CD14-positive monocyte (primary cell): ENCODE results near the gene ANTXRL. TPM values are rescaled to one million over a fixed set of nuclear protein-coding genes. Genes with fewer than 3 reads are reported as not detected.

Experiments used
- DNase-seq, 3 donors: peaks; one replicate each; pipeline ENCODE4 v3.0.0-alpha.2; 2011 to 2022
- H2AFZ ChIP-seq: 2 replicates; pipeline ENCODE4 v1.6.0; 2012; ENCODE audit warnings: mild to moderate bottlenecking, low read depth, low read length, inconsistent platforms; ENCODE audit not compliant: insufficient read depth, poor library complexity, severe bottlenecking
- H3K27ac ChIP-seq, 2 donors: 1 replicate in 1 of 2; 2 replicates in 1 of 2; pipeline ENCODE4 v1.5.1; 2012 to 2013; ENCODE audit warnings: low read length in 2 of 2, control low read depth in 1 of 2, inconsistent platforms in 1 of 2, low read depth in 1 of 2, mild to moderate bottlenecking in 1 of 2
- H3K27me3 ChIP-seq, 2 donors: one replicate each; pipeline versions ENCODE4 v1.6.0 to v1.6.1; 2011 to 2013; ENCODE audit warnings: low read length in 2 of 2; ENCODE audit not compliant: control insufficient read depth in 2 of 2, insufficient read depth in 2 of 2
- H3K36me3 ChIP-seq, 2 donors: replicated peaks in 1 of 2; 1 replicate in 1 of 2; 2 replicates in 1 of 2; pipeline versions ENCODE4 v1.5.1 to v1.6.1; 2012 to 2013; ENCODE audit warnings: low read length in 2 of 2, control low read depth in 1 of 2, inconsistent platforms in 1 of 2, mild to moderate bottlenecking in 1 of 2; ENCODE audit not compliant: insufficient read depth in 2 of 2, control insufficient read depth in 1 of 2
- H3K4me1 ChIP-seq, 2 donors: 1 replicate in 1 of 2; 2 replicates in 1 of 2; pipeline versions ENCODE4 v1.5.1 to v1.6.1; 2012 to 2013; ENCODE audit warnings: low read length in 2 of 2, control low read depth in 1 of 2, inconsistent platforms in 1 of 2, mild to moderate bottlenecking in 1 of 2, moderate library complexity in 1 of 2; ENCODE audit not compliant: insufficient read depth in 2 of 2, control insufficient read depth in 1 of 2
- H3K4me2 ChIP-seq: replicated peaks from 2 replicates; pipeline ENCODE3; 2012; ENCODE audit warnings: low read length, moderate library complexity, mild to moderate bottlenecking; ENCODE audit not compliant: poor library complexity, severe bottlenecking; ENCODE audit errors: extremely low read depth
- H3K4me3 ChIP-seq, 3 experiments: fragments of 200-600 bp in 1 of 3; sonication (generic) in 1 of 3; replicated peaks in 1 of 3; 1 replicate in 2 of 3; 2 replicates in 1 of 3; pipeline ENCODE4 v1.5.1; 2011 to 2013; ENCODE audit warnings: low read length in 3 of 3, mild to moderate bottlenecking in 3 of 3, control low read depth in 2 of 3, low read depth in 2 of 3, inconsistent platforms in 1 of 3, moderate library complexity in 1 of 3
- H3K79me2 ChIP-seq: 2 replicates; pipeline ENCODE4 v1.6.0; 2012; ENCODE audit warnings: mild to moderate bottlenecking, control low read depth, inconsistent platforms, low read length, moderate library complexity; ENCODE audit not compliant: insufficient read depth
- H3K9ac ChIP-seq: 2 replicates; pipeline ENCODE4 v1.6.0; 2017; ENCODE audit warnings: low read length, mild to moderate bottlenecking; ENCODE audit not compliant: insufficient read depth, poor library complexity, severe bottlenecking
- H3K9me3 ChIP-seq, 2 donors: replicated peaks in 1 of 2; 1 replicate in 1 of 2; 2 replicates in 1 of 2; pipeline versions ENCODE4 v1.5.1 to v1.6.1; 2012 to 2013; ENCODE audit warnings: low read length in 2 of 2, control low read depth in 1 of 2; ENCODE audit not compliant: control insufficient read depth in 1 of 2, insufficient read depth in 1 of 2
- H4K20me1 ChIP-seq: 2 replicates; pipeline ENCODE4 v1.6.0; 2012; ENCODE audit warnings: mild to moderate bottlenecking, low read length, control low read depth, moderate library complexity; ENCODE audit not compliant: insufficient read depth
- H3K27ac Mint-ChIP-seq, 7 donors: one replicate each; pipeline ENCODE4 v1.8.0; 2020; ENCODE audit warnings: mild to moderate bottlenecking in 7 of 7, mixed read lengths in 7 of 7, moderate library complexity in 6 of 7, inconsistent platforms in 2 of 7
- H3K27me3 Mint-ChIP-seq, 3 donors: one replicate each; pipeline ENCODE4 v1.8.0; 2021 to 2022; ENCODE audit warnings: low read depth in 3 of 3, mild to moderate bottlenecking in 3 of 3, mixed read lengths in 3 of 3, moderate library complexity in 3 of 3, inconsistent platforms in 1 of 3
- H3K36me3 Mint-ChIP-seq, 2 donors: one replicate each; pipeline ENCODE4 v1.8.0; 2020; ENCODE audit warnings: mixed read lengths in 2 of 2, inconsistent platforms in 1 of 2, mild to moderate bottlenecking in 1 of 2
- H3K4me1 Mint-ChIP-seq: one replicate; pipeline ENCODE4 v1.8.0; 2020; ENCODE audit warnings: mild to moderate bottlenecking, mixed read lengths
- H3K4me3 Mint-ChIP-seq, 2 donors: one replicate each; pipeline ENCODE4 v1.8.0; 2020; ENCODE audit warnings: mild to moderate bottlenecking in 2 of 2, mixed read lengths in 2 of 2, moderate library complexity in 1 of 2
- H3K9me3 Mint-ChIP-seq, 7 donors: one replicate each; pipeline ENCODE4 v1.8.0; 2020 to 2022; ENCODE audit warnings: mixed read lengths in 7 of 7, mild to moderate bottlenecking in 6 of 7, moderate library complexity in 6 of 7, inconsistent platforms in 2 of 7
- WGBS: methylation state at CpG from one replicate; pipeline ENCODE4 v1.1.5; 2013; ENCODE audit warnings: missing lambda C conversion rate; ENCODE audit not compliant: insufficient coverage; 5-methylcytosine and 5-hydroxymethylcytosine counted together
- intact Hi-C, 2 donors: fragments of 100-400 bp; cut with micrococcal nuclease; formaldehyde crosslinking; loops; one replicate each; pipeline versions ENCODE4 v1.15.0 to v1.15.1; 2023
- polyA plus RNA-seq, 3 donors: library from polyadenylated mRNA; depleted of rRNA in 1 of 3; unstranded in 2 of 3; stranded (reverse) in 1 of 3; fragments of 300-500 nt in 2 of 3; fragments of >200 nt in 1 of 3; fragmentation: Illumina TruSeq in 2 of 3; gene quantifications; 1 replicate in 2 of 3; 2 replicates in 1 of 3; pipeline ENCODE4 v1.2.3, GENCODE V29; 2012 to 2021
- TF ChIP-seq, protein P1 (sequence below): fragments of 200-600 bp; IDR thresholded peaks from one replicate; pipeline ENCODE4 v1.8.0; 2022; ENCODE audit warnings: antibody characterized with exemption, mild to moderate bottlenecking

ANTXRL gene
- polyA plus RNA-seq, 3 donors: not detected

DNA sequence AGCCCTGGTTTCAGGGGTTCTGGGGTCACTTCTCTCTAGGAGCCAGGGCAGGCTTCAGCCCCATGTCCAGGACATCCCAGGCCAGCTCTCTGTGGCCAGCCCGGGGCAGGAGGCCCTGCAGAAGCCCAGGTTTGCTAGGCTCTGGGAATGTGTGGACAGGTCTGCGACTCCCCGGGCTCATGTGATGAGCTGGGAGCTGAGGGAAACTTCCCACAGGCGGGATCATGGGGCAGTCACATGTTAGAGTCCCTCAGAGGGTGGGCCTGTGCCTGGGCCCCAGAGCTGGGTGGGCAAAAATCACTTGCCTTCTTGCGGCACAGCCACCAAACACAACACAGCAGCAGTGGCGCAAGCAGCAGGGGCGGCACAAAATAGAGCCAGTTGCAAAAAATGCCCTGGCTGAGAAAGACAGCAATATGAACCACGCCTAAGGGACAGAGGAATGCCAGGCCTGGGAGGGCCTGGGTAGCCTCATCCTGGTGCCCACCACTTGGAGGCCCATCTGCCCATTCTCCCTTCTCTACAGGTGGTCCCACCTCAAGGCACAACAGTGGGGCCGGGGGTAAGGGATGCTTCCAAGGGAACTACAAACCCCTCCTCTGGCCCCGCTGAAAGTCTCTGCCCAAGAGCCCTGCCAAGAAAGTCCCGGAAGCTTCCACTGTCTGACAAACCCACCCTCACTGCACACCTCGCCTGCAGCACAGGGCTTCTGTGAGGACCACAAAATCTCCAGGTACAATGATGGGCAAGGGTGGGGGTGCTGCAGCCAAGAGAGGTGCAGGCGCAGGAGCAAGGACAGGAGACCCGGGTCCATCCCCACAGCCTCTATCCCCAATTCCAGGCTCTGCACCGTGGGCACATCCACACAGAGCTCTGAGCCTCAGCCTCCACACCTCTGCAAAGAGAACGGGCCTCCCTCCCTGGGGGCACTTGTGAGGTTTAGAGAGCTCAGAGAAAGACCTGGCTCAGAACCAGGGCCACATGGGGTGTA is 34.6 kb upstream of the ANTXRL start:
- Histone ChIP-seq H3K79me2 (no peaks in the 10 kb centered on the region), H3K4me2 (no peak overlapping the region), H3K9ac (no peak overlapping the region), H3K4me1 (peaks cover 4 to 6% of the 10 kb centered on the region in 2 donors), H2AFZ (no peak overlapping the region), H4K20me1 (no peaks in the 10 kb centered on the region), H3K9me3 (no peaks in the 10 kb centered on the region), H3K27me3 (no peaks in the 10 kb centered on the region), H3K36me3 (no peaks in the 10 kb centered on the region), H3K4me3 (no peak overlapping the region), H3K27ac (no peak overlapping the region)
- WGBS: 89% methylated on average over 8 of the region's 16 CpGs
- H3K27ac Mint-ChIP-seq: no peak overlapping the region
- TF ChIP-seq, protein P1, sequence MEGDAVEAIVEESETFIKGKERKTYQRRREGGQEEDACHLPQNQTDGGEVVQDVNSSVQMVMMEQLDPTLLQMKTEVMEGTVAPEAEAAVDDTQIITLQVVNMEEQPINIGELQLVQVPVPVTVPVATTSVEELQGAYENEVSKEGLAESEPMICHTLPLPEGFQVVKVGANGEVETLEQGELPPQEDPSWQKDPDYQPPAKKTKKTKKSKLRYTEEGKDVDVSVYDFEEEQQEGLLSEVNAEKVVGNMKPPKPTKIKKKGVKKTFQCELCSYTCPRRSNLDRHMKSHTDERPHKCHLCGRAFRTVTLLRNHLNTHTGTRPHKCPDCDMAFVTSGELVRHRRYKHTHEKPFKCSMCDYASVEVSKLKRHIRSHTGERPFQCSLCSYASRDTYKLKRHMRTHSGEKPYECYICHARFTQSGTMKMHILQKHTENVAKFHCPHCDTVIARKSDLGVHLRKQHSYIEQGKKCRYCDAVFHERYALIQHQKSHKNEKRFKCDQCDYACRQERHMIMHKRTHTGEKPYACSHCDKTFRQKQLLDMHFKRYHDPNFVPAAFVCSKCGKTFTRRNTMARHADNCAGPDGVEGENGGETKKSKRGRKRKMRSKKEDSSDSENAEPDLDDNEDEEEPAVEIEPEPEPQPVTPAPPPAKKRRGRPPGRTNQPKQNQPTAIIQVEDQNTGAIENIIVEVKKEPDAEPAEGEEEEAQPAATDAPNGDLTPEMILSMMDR: no peak
- no peak for DNase-seq
- intact Hi-C loops: no loop called here
- H3K36me3 Mint-ChIP-seq: no peaks in the 10 kb centered on the region
- H3K9me3 Mint-ChIP-seq: no peaks in the 10 kb centered on the region
- no peak overlapping the region for H3K4me3 Mint-ChIP-seq
- H3K27me3 Mint-ChIP-seq: no peaks in the 10 kb centered on the region
- peaks cover 6% of the 10 kb centered on the region for H3K4me1 Mint-ChIP-seq

DNA sequence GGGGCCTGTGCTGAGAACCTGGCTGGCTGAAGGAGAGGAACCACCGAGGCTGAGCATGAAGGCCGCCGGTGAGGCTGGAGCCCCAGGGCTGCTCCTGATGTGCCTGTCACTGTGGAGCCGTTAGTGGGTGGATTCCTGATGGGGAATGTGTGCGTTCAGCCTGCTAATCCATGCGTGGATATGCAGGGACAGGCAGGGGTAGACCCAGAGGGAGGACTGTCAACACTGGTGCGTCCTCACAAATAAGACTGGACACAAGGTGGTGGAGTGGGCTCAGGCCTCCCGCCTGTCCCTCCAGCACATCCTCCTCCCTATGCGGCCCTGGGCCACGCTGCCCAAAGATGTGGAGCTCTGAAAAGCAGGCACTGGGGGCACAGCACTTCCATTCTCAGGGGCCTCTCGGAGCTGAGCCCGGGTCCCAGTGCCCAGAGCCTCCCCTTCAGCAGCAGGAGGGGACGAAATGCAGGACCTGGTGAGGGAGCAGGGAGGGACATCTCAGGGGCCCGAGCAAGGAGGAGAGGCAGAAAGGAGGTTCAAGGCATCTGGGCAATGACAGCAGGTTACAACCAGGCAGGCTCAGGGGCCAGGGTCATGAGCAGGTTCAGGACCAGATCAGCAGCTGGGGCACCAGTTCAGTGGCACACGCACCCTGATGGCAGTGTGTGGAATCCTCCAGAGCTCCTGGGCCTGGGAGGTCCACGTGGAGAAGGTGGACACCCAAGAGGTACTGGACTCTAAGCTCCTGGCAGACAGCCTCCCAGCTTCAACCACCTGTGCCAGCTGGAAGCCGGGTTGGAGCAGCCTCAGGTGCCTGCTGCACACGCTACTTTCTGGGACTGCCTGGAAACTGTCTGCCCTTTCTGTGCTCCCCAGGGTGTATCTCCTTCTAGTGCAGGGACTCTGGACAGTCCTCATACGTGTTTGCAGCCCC is 33.5 kb upstream of the ANTXRL start:
- no peak overlapping the region for H3K4me3 ChIP-seq
- no peaks in the 10 kb centered on the region for H3K36me3 Mint-ChIP-seq
- peaks cover 4 to 6% of the 10 kb centered on the region in 2 donors for H3K4me1 ChIP-seq
- no peak overlapping the region for H3K27ac ChIP-seq
- H3K4me2 ChIP-seq: no peak overlapping the region
- no peak overlapping the region for H3K9ac ChIP-seq
- H3K79me2 ChIP-seq: no peaks in the 10 kb centered on the region
- no peaks in the 10 kb centered on the region for H3K27me3 Mint-ChIP-seq
- H3K9me3 Mint-ChIP-seq: no peaks in the 10 kb centered on the region
- TF ChIP-seq, protein P1: no peak
- no peak overlapping the region for H2AFZ ChIP-seq
- H3K4me3 Mint-ChIP-seq: no peak overlapping the region
- intact Hi-C loops: no loop called here
- no peaks in the 10 kb centered on the region for H4K20me1 ChIP-seq
- DNase-seq: no peak
- H3K27me3 ChIP-seq: no peaks in the 10 kb centered on the region
- H3K36me3 ChIP-seq: no peaks in the 10 kb centered on the region
- H3K27ac Mint-ChIP-seq: peak overlapping the region in 1 of 7 donors; percentile 72
- 94% methylated on average over 18 of the region's 19 CpGs for WGBS
- no peaks in the 10 kb centered on the region for H3K9me3 ChIP-seq
- peaks cover 6% of the 10 kb centered on the region for H3K4me1 Mint-ChIP-seq
